GM19397 (cell line): Measurements from ENCODE around the gene GTPBP8.
A peak's percentile ranks its signal among the peaks of the same experiment; 100 is the strongest.
"Not testable (repeated sequence)": the region's sequence is repeated elsewhere in the genome, so short reads cannot be mapped to it uniquely, and the experiment has no call there.

ENCODE experiments used
- ATAC-seq: cut with Tn5 transposase; IDR thresholded peaks from one replicate; pipeline ENCODE4 v1.9.1; 2021; ENCODE audit warnings: mild to moderate bottlenecking, moderate library complexity; ENCODE audit not compliant: unreplicated experiment

GTPBP8 gene

GRCh38 chr3:112995800-112996199, 5.0 kb downstream of the GTPBP8 start:
- no peak for ATAC-seq

- no peak for ATAC-seq
Observed at GRCh38 chr3:113000691-113001090, 9.9 kb downstream of the GTPBP8 start.

GRCh38 chr3:113002037-113002436, 11.3 kb downstream of the GTPBP8 start:
- no peak for ATAC-seq

- ATAC-seq = no peak
Observed at GRCh38 chr3:113002679-113003078, 11.9 kb downstream of the GTPBP8 start.

GRCh38 chr3:113005611-113006010, 14.8 kb downstream of the GTPBP8 start:
- no peak for ATAC-seq

- no peak for ATAC-seq
Observed at GRCh38 chr3:113006359-113007056, 15.7 kb downstream of the GTPBP8 start.

- no peak for ATAC-seq
Observed at GRCh38 chr3:113008117-113008516, 17.3 kb downstream of the GTPBP8 start.

GRCh38 chr3:113013593-113013992, 22.8 kb downstream of the GTPBP8 start:
- no peak for ATAC-seq

- no peak for ATAC-seq
Observed at GRCh38 chr3:113018536-113019181, 27.9 kb downstream of the GTPBP8 start.

GRCh38 chr3:113019182-113020137, 28.7 kb downstream of the GTPBP8 start:
- peak; percentile 93 for ATAC-seq

GRCh38 chr3:113021471-113021870, 30.7 kb downstream of the GTPBP8 start:
- no peak for ATAC-seq

- no peak for ATAC-seq
Observed at GRCh38 chr3:113034011-113034410, 43.2 kb downstream of the GTPBP8 start.

GRCh38 chr3:113035387-113035982, 44.7 kb downstream of the GTPBP8 start:
- peak; percentile 81 for ATAC-seq

- no peak for ATAC-seq
Observed at GRCh38 chr3:113038328-113038727, 47.5 kb downstream of the GTPBP8 start.

- no peak for ATAC-seq
Observed at GRCh38 chr3:113039546-113039945, 48.8 kb downstream of the GTPBP8 start.

- ATAC-seq = no peak
Observed at GRCh38 chr3:113040231-113040630, 49.4 kb downstream of the GTPBP8 start.

- no peak for ATAC-seq
Observed at GRCh38 chr3:113043686-113044085, 52.9 kb downstream of the GTPBP8 start.

GRCh38 chr3:113046186-113046965, 55.6 kb downstream of the GTPBP8 start:
- not testable (repeated sequence) for ATAC-seq

- ATAC-seq = peak; percentile 96
Observed at GRCh38 chr3:113051302-113051711, 60.5 kb downstream of the GTPBP8 start.
